Measurements from ENCODE around the gene MSMP. TPM values are rescaled to one million over a fixed set of nuclear protein-coding genes. Genes with fewer than 3 reads are reported as not detected.

Gene MSMP
- total and polyA plus RNA-seq, 2 experiments from 2014 or later: 0.81 TPM; not detected in 1

GRCh38 chr9:35710818-35711500 is 43.1 kb downstream of the MSMP start (continued):
- TF ChIP-seq ZNF462 (CRISPR knock-in tag; IDR thresholded peaks at IDR 0.05): no peak
- TF ChIP-seq JUNB (IDR thresholded peaks at IDR 0.05; ENCODE audit: unreplicated experiment): no peak
- TF ChIP-seq CREB1 (CRISPR knock-in tag; IDR thresholded peaks at IDR 0.05; ENCODE audit: low read depth): no peak
- no peak for TF ChIP-seq NANOG (IDR thresholded peaks at IDR 0.05; ENCODE audit: borderline replicate concordance)
- TF ChIP-seq STAT1 (IDR thresholded peaks at IDR 0.05; ENCODE audit: unreplicated experiment): no peak
- no peak for TF ChIP-seq POLR2AphosphoS5 (IDR thresholded peaks at IDR 0.05; ENCODE audit: low read depth)
- TF ChIP-seq ZNF331 (CRISPR knock-in tag; IDR thresholded peaks at IDR 0.05; ENCODE audit: low read depth): no peak
- no peak for TF ChIP-seq EZH2 (IDR thresholded peaks at IDR 0.05; ENCODE audit: low read depth, unreplicated experiment)
- no peak for TF ChIP-seq REST (IDR thresholded peaks at IDR 0.05; ENCODE audit: unreplicated experiment)
- TF ChIP-seq ETS1 (IDR thresholded peaks at IDR 0.05): no peak
- TF ChIP-seq EZH2phosphoT487 (IDR thresholded peaks at IDR 0.05; ENCODE audit: unreplicated experiment): no peak
- TF ChIP-seq ZNF114 (CRISPR knock-in tag; IDR thresholded peaks at IDR 0.05): no peak

Measured in GM23338 (cell line).